BJ (cell line): ENCODE results near the gene NUTM2G. TPM values are rescaled to one million over a fixed set of nuclear protein-coding genes. Genes with fewer than 3 reads are reported as not detected.
"Not testable (repeated sequence)": the region's sequence is repeated elsewhere in the genome, so short reads cannot be mapped to it uniquely, and the experiment has no call there.

Experiments used
- CTCF ChIA-PET: fragments of 350-600 bp; formaldehyde crosslinking; extraction: SDS; loops from one replicate; lab custom pipeline; 2021; ENCODE audit warnings: antibody characterized with exemption, inconsistent platforms; lab: Yijun Ruan, JAX
- POLR2A ChIA-PET: fragments of 300-600 bp; sonication (Branson Sonifier 250); formaldehyde crosslinking; extraction: SDS; loops from one replicate; lab custom pipeline; 2021; ENCODE audit warnings: antibody characterized with exemption; lab: Charles Lee
- DNase-seq: peaks from one replicate; pipeline ENCODE4 v3.0.0-alpha.2; 2011; ENCODE audit warnings: low read depth
- H3K27me3 ChIP-seq: 2 replicates; pipeline ENCODE4 v1.6.0; 2011; ENCODE audit warnings: low read length; ENCODE audit not compliant: control insufficient read depth, insufficient read depth
- H3K36me3 ChIP-seq: 2 replicates; pipeline ENCODE4 v1.5.1; 2011; ENCODE audit warnings: low read length; ENCODE audit not compliant: control insufficient read depth, insufficient read depth
- H3K4me3 ChIP-seq: 2 replicates; pipeline ENCODE4 v1.5.1; 2011; ENCODE audit warnings: low read depth, mild to moderate bottlenecking, control low read depth, low read length
- polyA plus RNA-seq: library from polyadenylated mRNA; depleted of rRNA; stranded (reverse); fragments of >200 nt; gene quantifications from 2 replicates; pipeline ENCODE4 v1.2.3, GENCODE V29; 2011

The NUTM2G gene
- polyA plus RNA-seq, 1 experiment: not detected

- H3K27me3 ChIP-seq, POLR2A ChIA-PET, DNase-seq, H3K4me3 ChIP-seq, CTCF ChIA-PET, H3K36me3 ChIP-seq: not testable (repeated sequence)
Observed at GRCh38 chr9:96935401-96935800, 6.8 kb downstream of the NUTM2G start.

GRCh38 chr9:96937442-96937841, 8.8 kb downstream of the NUTM2G start:
- POLR2A ChIA-PET, H3K4me3 ChIP-seq, DNase-seq, H3K36me3 ChIP-seq, H3K27me3 ChIP-seq, CTCF ChIA-PET: not testable (repeated sequence)

GRCh38 chr9:96938957-96939665, 10.5 kb downstream of the NUTM2G start:
- H3K4me3 ChIP-seq, CTCF ChIA-PET, DNase-seq, H3K27me3 ChIP-seq, POLR2A ChIA-PET, H3K36me3 ChIP-seq: not testable (repeated sequence)

GRCh38 chr9:96940982-96941381, 12.3 kb downstream of the NUTM2G start:
- DNase-seq, CTCF ChIA-PET, POLR2A ChIA-PET, H3K4me3 ChIP-seq, H3K36me3 ChIP-seq, H3K27me3 ChIP-seq: not testable (repeated sequence)

GRCh38 chr9:96941628-96942027, 13.0 kb downstream of the NUTM2G start:
- DNase-seq, CTCF ChIA-PET, POLR2A ChIA-PET: not testable (repeated sequence)

GRCh38 chr9:96942181-96942580, 13.5 kb downstream of the NUTM2G start:
- H3K36me3 ChIP-seq, POLR2A ChIA-PET, H3K27me3 ChIP-seq, CTCF ChIA-PET, H3K4me3 ChIP-seq, DNase-seq: not testable (repeated sequence)

More at GRCh38 chr9:96941628-96942027, 13.0 kb downstream of the NUTM2G start:
- H3K27me3 ChIP-seq, H3K36me3 ChIP-seq, H3K4me3 ChIP-seq: not testable (repeated sequence)

- H3K27me3 ChIP-seq, DNase-seq, POLR2A ChIA-PET, H3K36me3 ChIP-seq, CTCF ChIA-PET, H3K4me3 ChIP-seq: not testable (repeated sequence)
Observed at GRCh38 chr9:96949346-96949745, 20.7 kb downstream of the NUTM2G start.

- H3K27me3 ChIP-seq, H3K36me3 ChIP-seq, H3K4me3 ChIP-seq, DNase-seq, CTCF ChIA-PET, POLR2A ChIA-PET: not testable (repeated sequence)
Observed at GRCh38 chr9:96950539-96950938, 21.9 kb downstream of the NUTM2G start.

- CTCF ChIA-PET, POLR2A ChIA-PET, DNase-seq, H3K27me3 ChIP-seq, H3K36me3 ChIP-seq, H3K4me3 ChIP-seq: not testable (repeated sequence)
Observed at GRCh38 chr9:96967591-96967990, 38.9 kb downstream of the NUTM2G start.

GRCh38 chr9:96972552-96972951, 43.9 kb downstream of the NUTM2G start:
- POLR2A ChIA-PET, H3K4me3 ChIP-seq, H3K27me3 ChIP-seq, DNase-seq, CTCF ChIA-PET, H3K36me3 ChIP-seq: not testable (repeated sequence)

- H3K27me3 ChIP-seq, POLR2A ChIA-PET, DNase-seq, H3K36me3 ChIP-seq, H3K4me3 ChIP-seq, CTCF ChIA-PET: not testable (repeated sequence)
Observed at GRCh38 chr9:96974037-96974436, 45.4 kb downstream of the NUTM2G start.

- POLR2A ChIA-PET, H3K36me3 ChIP-seq, CTCF ChIA-PET, H3K4me3 ChIP-seq, DNase-seq, H3K27me3 ChIP-seq: not testable (repeated sequence)
Observed at GRCh38 chr9:96983496-96984122, 55.0 kb downstream of the NUTM2G start.

- POLR2A ChIA-PET: not testable (repeated sequence)
Observed at GRCh38 chr9:96984139-96984538, 55.5 kb downstream of the NUTM2G start.

More at GRCh38 chr9:96984139-96984538, 55.5 kb downstream of the NUTM2G start:
- H3K36me3 ChIP-seq, H3K4me3 ChIP-seq, CTCF ChIA-PET, DNase-seq, H3K27me3 ChIP-seq: not testable (repeated sequence)
